Retinal pigment epithelial cell (primary cell): ENCODE measurements around the gene SLF2.

ENCODE experiments used
- DNase-seq: peaks from one replicate; pipeline ENCODE4 v3.0.0-alpha.2; 2010; ENCODE audit warnings: low read depth
- H3K4me3 ChIP-seq: 2 replicates; pipeline ENCODE4 v1.5.1; 2011; ENCODE audit warnings: mild to moderate bottlenecking, low read length, control low read depth, moderate library complexity
- TF ChIP-seq, protein P1 (sequence below): conservative IDR thresholded peaks from 2 replicates; pipeline ENCODE4 v1.5.1; 2011; ENCODE audit warnings: low read depth, low read length, control low read depth, inconsistent platforms

The SLF2 gene

DNA sequence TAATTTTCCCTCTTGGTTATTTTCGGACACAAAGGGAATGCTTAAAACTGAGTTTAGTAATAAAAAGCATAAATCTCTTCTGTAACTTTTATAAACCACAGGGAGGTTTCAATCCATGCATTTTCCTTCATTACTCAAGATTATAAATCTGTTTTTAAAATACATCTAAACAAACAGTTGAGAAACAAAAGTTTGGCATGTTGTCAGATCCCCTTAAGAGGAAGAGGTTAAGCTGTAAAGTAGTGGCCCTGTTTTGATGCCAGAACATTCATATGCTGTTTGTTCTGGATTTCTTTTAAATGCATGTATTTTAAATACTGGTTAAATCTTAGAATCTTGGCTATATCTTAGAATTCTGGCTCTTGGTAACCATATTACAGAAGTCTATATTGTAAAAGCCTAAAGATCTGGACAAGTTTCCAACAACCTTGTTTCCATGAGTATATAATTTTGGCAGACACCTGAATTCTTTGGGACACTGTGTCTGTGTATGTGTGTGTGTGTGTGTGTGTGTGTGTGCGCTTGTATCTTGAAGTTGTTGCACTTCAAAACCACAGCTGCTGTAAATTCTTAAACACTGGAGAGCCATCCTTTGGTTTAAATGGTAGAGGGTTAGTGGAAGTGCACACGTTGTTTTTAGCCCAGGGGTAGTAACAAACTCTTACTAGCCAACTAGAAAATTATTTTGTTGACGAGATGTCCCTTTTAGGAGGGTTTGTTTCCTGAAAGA, 49.8 kb downstream of the SLF2 start:
- TF ChIP-seq, protein P1, sequence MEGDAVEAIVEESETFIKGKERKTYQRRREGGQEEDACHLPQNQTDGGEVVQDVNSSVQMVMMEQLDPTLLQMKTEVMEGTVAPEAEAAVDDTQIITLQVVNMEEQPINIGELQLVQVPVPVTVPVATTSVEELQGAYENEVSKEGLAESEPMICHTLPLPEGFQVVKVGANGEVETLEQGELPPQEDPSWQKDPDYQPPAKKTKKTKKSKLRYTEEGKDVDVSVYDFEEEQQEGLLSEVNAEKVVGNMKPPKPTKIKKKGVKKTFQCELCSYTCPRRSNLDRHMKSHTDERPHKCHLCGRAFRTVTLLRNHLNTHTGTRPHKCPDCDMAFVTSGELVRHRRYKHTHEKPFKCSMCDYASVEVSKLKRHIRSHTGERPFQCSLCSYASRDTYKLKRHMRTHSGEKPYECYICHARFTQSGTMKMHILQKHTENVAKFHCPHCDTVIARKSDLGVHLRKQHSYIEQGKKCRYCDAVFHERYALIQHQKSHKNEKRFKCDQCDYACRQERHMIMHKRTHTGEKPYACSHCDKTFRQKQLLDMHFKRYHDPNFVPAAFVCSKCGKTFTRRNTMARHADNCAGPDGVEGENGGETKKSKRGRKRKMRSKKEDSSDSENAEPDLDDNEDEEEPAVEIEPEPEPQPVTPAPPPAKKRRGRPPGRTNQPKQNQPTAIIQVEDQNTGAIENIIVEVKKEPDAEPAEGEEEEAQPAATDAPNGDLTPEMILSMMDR: no peak
- no peak overlapping the region for H3K4me3 ChIP-seq
- no peak for DNase-seq

DNA sequence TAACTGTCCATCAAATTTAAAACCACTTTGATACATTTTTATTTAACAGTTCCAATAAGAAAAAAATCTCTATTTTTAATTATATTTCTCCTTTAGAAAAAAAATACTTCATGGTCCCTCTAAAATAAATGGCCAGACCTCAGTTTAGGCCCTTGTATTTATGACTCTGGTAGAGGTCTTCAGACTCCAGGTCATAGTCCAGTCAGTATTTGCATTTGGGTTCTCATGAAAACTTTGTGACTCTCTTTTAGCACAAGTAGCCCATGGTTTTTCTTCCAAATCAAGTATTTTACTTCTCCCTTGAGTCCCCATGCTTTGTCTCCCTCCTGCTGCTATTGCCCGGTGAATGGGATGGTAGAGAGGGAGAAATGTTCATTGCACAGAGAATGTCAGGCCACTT, 51.1 kb downstream of the SLF2 start:
- DNase-seq: no peak
- no peak overlapping the region for H3K4me3 ChIP-seq
- TF ChIP-seq, protein P1: no peak

DNA sequence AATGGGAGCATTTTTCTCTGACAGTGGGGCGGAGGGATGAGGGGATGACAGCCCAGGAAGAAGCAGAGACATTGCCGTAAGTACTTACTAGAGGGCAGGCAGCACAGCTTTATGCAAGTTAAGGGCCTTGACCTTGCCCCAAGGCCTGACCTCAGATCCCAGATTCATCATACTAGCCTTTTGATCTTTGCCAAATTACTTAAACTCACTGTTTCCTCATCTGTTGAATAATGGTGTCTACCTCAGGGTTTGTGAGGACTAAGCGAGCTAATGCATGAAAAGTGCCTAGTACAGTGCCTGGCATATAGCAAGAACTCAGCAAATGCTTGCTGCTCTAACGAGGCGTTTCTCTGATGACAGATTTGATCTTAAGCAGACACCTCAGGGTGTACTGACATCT, 53.1 kb downstream of the SLF2 start:
- TF ChIP-seq, protein P1: no peak
- H3K4me3 ChIP-seq: no peak overlapping the region
- DNase-seq: no peak

DNA sequence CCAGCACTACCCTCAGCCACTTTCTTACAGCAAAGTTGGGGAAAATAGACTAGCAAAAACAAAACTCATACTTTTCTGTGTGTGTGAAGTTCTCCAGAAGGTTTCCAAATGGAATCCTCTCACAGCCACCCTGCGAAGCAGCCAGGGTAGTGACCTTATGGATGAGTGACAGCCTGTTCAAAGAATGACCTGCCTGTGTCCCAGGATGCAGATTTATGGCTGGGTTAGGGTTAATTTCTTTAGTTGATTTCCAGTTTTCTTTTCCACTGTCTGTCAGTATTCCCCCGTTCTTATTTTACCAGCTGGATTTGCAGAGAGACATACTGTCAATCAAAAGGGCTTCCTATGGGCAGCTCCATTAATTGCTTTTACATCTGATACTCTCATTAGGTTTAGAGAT, 54.1 kb downstream of the SLF2 start:
- no peak overlapping the region for H3K4me3 ChIP-seq
- DNase-seq: no peak
- TF ChIP-seq, protein P1: no peak

DNA sequence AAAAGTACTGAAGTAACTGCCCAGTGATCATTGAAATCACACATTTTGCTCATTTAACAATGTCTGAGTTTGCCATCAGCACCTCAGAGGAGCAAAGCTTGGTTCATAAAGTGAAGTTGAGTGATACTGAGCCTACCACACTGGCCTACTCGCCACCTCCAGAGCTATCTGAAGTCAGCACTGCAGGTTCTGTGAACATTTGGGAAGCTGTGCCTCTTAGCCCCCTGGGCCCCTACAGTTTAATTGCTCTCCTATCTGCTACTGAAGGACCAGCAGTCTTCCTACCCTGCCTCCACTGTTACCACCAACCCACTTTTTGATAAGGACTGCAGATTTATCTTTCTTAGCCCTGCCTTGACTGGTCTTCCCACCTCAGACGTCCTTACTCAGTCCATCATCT, 54.6 kb downstream of the SLF2 start:
- no peak overlapping the region for H3K4me3 ChIP-seq
- TF ChIP-seq, protein P1: no peak
- no peak for DNase-seq

DNA sequence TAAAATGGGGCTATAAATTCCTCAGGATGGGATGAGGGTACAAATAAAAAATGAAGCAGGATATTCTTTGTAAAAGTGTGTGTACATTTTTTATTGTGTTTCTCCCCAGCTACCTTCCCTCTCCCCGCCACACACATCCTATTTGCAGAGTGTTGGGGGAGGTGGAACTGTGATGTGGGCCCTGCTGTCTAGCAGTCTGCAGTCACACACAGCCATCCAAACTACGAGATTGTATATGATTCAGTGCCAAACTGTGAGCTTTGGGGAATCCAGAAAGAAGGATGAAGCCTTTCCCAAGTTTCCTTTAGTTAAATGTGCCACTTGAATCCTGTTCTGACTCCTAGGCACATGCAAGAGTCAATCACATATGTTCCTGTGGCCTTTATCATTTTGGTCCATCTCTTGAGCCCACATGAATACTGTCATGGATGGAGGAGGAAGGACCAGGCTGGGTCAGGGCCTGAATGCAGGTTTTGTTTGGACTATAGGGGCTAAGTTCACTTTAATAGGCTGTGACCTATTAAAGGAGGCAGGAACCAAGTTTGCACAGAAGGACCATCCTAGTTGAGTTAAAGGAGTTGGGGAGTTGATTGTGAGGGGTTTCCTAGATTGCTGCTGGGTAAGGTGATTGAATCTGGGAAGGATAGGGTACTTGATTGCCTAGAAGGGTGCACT, 55.4 kb downstream of the SLF2 start:
- H3K4me3 ChIP-seq: no peak overlapping the region
- TF ChIP-seq, protein P1: no peak
- no peak for DNase-seq

DNA sequence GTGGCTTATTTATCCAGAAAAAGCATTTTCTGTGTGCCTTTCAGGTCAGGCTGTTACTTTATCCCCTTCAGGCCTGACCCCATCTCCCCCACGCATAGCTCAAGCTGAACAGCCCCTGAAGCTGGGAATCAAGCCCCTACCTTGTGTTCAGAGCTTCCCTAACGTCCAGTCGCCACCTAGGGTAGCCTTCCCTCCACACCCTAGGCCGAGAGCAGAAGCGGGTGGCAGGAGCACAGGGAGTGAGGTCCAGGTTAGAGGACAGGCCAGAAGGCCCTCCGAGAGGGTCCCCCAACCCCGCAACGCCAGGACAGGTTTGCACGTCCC, 56.1 kb downstream of the SLF2 start:
- TF ChIP-seq, protein P1: no peak
- DNase-seq: no peak
- H3K4me3 ChIP-seq: peak overlapping the region; percentile 59
